Adrenal gland (tissue), 12 donors: ENCODE data around the gene MAP3K20. TPM values are rescaled to one million over a fixed set of nuclear protein-coding genes. Genes with fewer than 3 reads are reported as not detected.

Experiments
- DNase-seq, 7 donors: peaks; one replicate each; pipeline ENCODE4 v3.0.0-alpha.2; 2019 to 2020
- H3K27ac ChIP-seq, 5 donors: fragments of 200-600 bp; sonication (generic) in 4 of 5; 1 replicate in 3 of 5; 2 replicates in 2 of 5; pipeline versions ENCODE4 v1.5.1 to v1.8.0; 2016 to 2020; ENCODE audit warnings: mild to moderate bottlenecking in 1 of 5
- H3K27me3 ChIP-seq: fragments of 200-600 bp; 2 replicates; pipeline ENCODE4 v1.8.0; 2021
- H3K36me3 ChIP-seq, 2 donors: fragments of 200-600 bp; replicated peaks in 1 of 2; 1 replicate in 1 of 2; 2 replicates in 1 of 2; pipeline versions ENCODE4 v1.5.1 to v1.8.0; 2018 to 2022
- H3K4me1 ChIP-seq, 2 donors: fragments of 200-600 bp; replicated peaks in 1 of 2; 1 replicate in 1 of 2; 2 replicates in 1 of 2; pipeline versions ENCODE4 v1.5.1 to v1.8.0; 2018 to 2021
- H3K4me3 ChIP-seq, 4 donors: fragments of 200-600 bp; sonication (generic) in 3 of 4; one replicate each; pipeline ENCODE4 v1.5.1; 2016 to 2018
- H3K9me3 ChIP-seq, 3 donors: fragments of 200-600 bp; sonication (generic) in 1 of 3; replicated peaks in 1 of 3; 1 replicate in 2 of 3; 2 replicates in 1 of 3; pipeline versions ENCODE4 v1.5.1 to v1.8.0; 2016 to 2021
- POLR2A ChIP-seq, 2 donors: fragments of 450-650 bp; IDR thresholded peaks; one replicate each; pipeline ENCODE4 v1.6.1; 2017; ENCODE audit warnings: antibody characterized with exemption in 2 of 2, mild to moderate bottlenecking in 2 of 2, moderate library complexity in 1 of 2
- WGBS, 4 donors: extraction: QIAGEN DNeasy Blood & Tissue Kit in 2 of 4; methylation state at CpG; one replicate each; pipeline versions ENCODE4 v1.1.5 to v1.1.7; 2013 to 2017; 5-methylcytosine and 5-hydroxymethylcytosine counted together
- intact Hi-C, 2 donors: fragments of 100-400 bp; cut with DNase I; formaldehyde crosslinking; loops; one replicate each; pipeline versions ENCODE4 v1.14.1 to v1.15.0; 2022 to 2023
- polyA plus RNA-seq, 3 donors: library from polyadenylated mRNA; stranded (reverse); fragments of 200-250 nt in 2 of 3; fragments of 350-450 nt in 1 of 3; fragmentation: Illumina TruSeq in 1 of 3; extraction: RNeasy Lipid Tissue Mini Kit (QIAGEN cat#74804) in 1 of 3; gene quantifications; one replicate each; pipeline ENCODE4 v1.2.3, GENCODE V29; 2013 to 2014
- total RNA-seq, 9 donors: library from RNA; depleted of rRNA in 4 of 9; stranded (reverse); fragments of >200 nt in 4 of 9; fragments of 120-200 nt in 1 of 9; fragmentation: NEBNext Ultra II Directional in 1 of 9; extraction: Animal tissue kit (Norgen Biotek cat#: 25700) in 1 of 9; gene quantifications; one replicate each; pipeline versions ENCODE4 v1.1.0 to v1.2.4, GENCODE V29; 2013 to 2023
- TF ChIP-seq, protein P1 (sequence below), 6 experiments: fragments of 450-650 bp in 4 of 6; fragments of 200-600 bp in 2 of 6; sonication (generic) in 1 of 6; IDR thresholded peaks; 1 replicate in 5 of 6; 2 replicates in 1 of 6; pipeline versions ENCODE4 v1.5.1 to v1.8.0; 2016 to 2021; ENCODE audit warnings: antibody characterized with exemption in 6 of 6, mild to moderate bottlenecking in 2 of 6, moderate library complexity in 1 of 6
- donor health status: healthy with polysubstance abuse.
- donor health status: Bipolar disorder and iron deficiency.
- donor health status: DM: yes; HTN: yes; CAD: no.
- donor health status: DM: no; HTN: no; CAD: no.
- donor health status: DM: no; HTN: no; CAD: no.
- donor health status: DM: yes; HTN: yes; CAD: no.

Gene MAP3K20
- total and polyA plus RNA-seq, 12 donors, result 8.1 to 54.2 (median 25.4) TPM

DNA sequence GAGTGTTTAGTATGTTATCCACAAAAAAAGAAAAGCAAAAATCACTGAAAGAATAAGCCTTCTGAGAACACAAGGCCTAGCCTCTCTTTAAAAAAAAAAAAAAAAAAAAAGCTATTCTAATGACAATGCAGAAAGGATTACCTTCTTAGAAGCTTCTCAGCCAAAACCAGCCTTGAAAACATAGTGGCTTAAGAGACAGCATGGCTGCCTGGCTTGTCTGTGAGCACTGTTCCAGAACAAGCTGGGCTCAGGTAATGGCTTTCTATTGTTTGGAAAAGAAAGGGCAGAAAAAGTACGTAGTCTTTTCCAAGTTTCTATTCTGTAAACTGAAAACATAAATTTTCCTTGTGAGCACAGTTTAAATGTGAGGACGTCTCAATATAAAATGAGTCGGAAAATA lies 119.5 kb downstream of the MAP3K20 start:
- Histone ChIP-seq H3K27me3 (no peaks in the 10 kb centered on the region), H3K9me3 (no peaks in the 10 kb centered on the region), H3K36me3 (no peaks in the 10 kb centered on the region), H3K27ac (no peak overlapping the region), H3K4me1 (peaks cover 0 to 9% of the 10 kb centered on the region in 2 donors), H3K4me3 (no peak overlapping the region)
- no peak for DNase-seq
- no peak for TF ChIP-seq POLR2A (IDR thresholded peaks at IDR 0.05)
- TF ChIP-seq, protein P1, sequence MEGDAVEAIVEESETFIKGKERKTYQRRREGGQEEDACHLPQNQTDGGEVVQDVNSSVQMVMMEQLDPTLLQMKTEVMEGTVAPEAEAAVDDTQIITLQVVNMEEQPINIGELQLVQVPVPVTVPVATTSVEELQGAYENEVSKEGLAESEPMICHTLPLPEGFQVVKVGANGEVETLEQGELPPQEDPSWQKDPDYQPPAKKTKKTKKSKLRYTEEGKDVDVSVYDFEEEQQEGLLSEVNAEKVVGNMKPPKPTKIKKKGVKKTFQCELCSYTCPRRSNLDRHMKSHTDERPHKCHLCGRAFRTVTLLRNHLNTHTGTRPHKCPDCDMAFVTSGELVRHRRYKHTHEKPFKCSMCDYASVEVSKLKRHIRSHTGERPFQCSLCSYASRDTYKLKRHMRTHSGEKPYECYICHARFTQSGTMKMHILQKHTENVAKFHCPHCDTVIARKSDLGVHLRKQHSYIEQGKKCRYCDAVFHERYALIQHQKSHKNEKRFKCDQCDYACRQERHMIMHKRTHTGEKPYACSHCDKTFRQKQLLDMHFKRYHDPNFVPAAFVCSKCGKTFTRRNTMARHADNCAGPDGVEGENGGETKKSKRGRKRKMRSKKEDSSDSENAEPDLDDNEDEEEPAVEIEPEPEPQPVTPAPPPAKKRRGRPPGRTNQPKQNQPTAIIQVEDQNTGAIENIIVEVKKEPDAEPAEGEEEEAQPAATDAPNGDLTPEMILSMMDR (IDR thresholded peaks at IDR 0.05), result no peak
- intact Hi-C loops, result no loop called here
- 64 to 78% (median 70%) methylated on average over 3 of the region's 3 CpGs for WGBS, 4 donors

DNA sequence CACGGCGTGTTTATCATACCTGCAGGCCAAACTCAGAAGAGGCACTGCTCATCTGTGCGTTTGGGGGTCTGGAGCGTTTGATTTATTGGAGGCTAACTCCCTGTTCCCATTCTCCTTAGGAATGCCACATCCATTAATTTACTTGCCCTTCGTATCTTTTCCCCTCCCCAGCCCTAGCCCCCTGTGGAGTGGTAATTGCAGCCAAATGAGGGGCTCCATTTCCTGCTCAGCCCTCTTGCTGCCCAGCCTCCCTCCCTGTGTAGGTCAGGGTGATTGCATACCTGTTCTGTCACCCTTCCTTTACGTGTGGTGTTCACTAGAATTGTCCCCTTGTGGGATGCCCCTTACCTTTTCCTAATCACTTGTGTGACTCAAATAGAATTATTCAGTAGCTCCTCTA lies 120.4 kb downstream of the MAP3K20 start:
- Histone ChIP-seq H3K4me1 (peaks cover 0 to 9% of the 10 kb centered on the region in 2 donors), H3K27me3 (no peaks in the 10 kb centered on the region), H3K9me3 (no peaks in the 10 kb centered on the region), H3K4me3 (no peak overlapping the region), H3K36me3 (no peaks in the 10 kb centered on the region), H3K27ac (no peak overlapping the region)
- DNase-seq, result no peak
- 92 to 97% (median 95%) methylated on average over 6 of the region's 6 CpGs for WGBS, 4 donors
- intact Hi-C loops, result no loop called here
- TF ChIP-seq POLR2A (IDR thresholded peaks at IDR 0.05), result no peak
- TF ChIP-seq, protein P1 (IDR thresholded peaks at IDR 0.05), result no peak

DNA sequence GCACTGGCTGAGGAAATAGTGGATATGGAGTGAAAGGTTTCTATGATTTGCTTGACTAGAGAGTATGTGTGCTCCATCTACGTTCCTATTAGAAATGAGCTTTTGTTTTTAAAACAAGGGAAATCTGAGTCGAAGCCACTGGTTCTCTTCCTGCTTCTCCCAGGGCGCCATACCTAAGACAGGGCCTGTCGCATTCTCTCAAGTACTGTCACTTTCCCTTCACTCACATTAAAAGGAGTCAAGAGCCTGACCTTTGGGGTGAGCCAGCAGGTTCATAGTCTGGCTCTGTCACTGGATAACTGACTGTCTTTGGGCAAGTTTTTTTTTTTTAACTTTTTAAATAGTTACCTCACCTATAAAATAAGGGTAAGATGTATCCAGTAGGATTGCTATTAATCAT lies 121.0 kb downstream of the MAP3K20 start:
- Histone ChIP-seq H3K4me3 (no peak overlapping the region), H3K27ac (no peak overlapping the region), H3K36me3 (no peaks in the 10 kb centered on the region), H3K9me3 (no peaks in the 10 kb centered on the region), H3K27me3 (no peaks in the 10 kb centered on the region), H3K4me1 (peaks cover 0 to 9% of the 10 kb centered on the region in 2 donors)
- intact Hi-C loops, result no loop called here
- TF ChIP-seq, protein P1 (IDR thresholded peaks at IDR 0.05), result no peak
- TF ChIP-seq POLR2A (IDR thresholded peaks at IDR 0.05), result no peak
- WGBS, 4 donors, result 89 to 99% (median 92%) methylated on average over 4 of the region's 4 CpGs
- no peak for DNase-seq

DNA sequence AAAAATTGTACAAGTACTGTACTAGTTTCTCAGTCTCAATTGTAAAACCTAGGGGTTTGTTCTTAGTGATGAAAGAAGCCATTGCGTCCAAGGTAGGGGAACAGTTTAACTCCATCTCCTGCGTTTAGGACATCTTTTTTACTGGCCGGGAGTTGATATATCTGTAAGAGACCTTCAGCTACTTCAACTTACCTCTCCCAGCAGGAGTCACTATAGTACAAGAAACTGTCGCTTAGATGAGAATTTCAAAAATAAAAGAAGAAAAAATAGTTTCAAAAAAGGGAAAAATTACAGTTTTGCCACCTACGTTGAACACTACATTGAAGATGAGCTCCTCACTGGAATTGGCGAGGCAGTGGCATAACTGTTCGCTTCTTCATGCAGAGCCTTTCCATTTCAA lies 122.7 kb downstream of the MAP3K20 start:
- no peak for DNase-seq
- H3K36me3 ChIP-seq, result no peaks in the 10 kb centered on the region
- no peaks in the 10 kb centered on the region for H3K9me3 ChIP-seq
- no peak overlapping the region for H3K27ac ChIP-seq
- WGBS, 4 donors, result 96 to 98% (median 97%) methylated on average over 7 of the region's 7 CpGs
- no peak overlapping the region for H3K4me3 ChIP-seq
- no peaks in the 10 kb centered on the region for H3K27me3 ChIP-seq
- peaks cover 0 to 9% of the 10 kb centered on the region in 2 donors for H3K4me1 ChIP-seq
- intact Hi-C loops, result no loop called here
- TF ChIP-seq, protein P1 (IDR thresholded peaks at IDR 0.05), result no peak
- TF ChIP-seq POLR2A (IDR thresholded peaks at IDR 0.05), result no peak
